Endodermal cell (in vitro differentiated cells): Measurements from ENCODE around the gene SLC38A10. TPM values are rescaled to one million over a fixed set of nuclear protein-coding genes. Genes with fewer than 3 reads are reported as not detected.
A peak's percentile ranks its signal among the peaks of the same experiment; 100 is the strongest.

ENCODE experiments used
- DNase-seq: peaks from one replicate; pipeline ENCODE4 v3.0.0-alpha.2; 2017
- H3K27ac ChIP-seq: 2 replicates; pipeline ENCODE4 v1.5.1; 2013; ENCODE audit warnings: mild to moderate bottlenecking, low read depth, low read length, moderate library complexity
- H3K27me3 ChIP-seq: 2 replicates; pipeline ENCODE4 v1.6.1; 2013; ENCODE audit warnings: mild to moderate bottlenecking, low read length, moderate library complexity; ENCODE audit not compliant: insufficient read depth, control insufficient read depth, poor library complexity, severe bottlenecking
- H3K36me3 ChIP-seq: 2 replicates; pipeline ENCODE4 v1.7.0; 2013; ENCODE audit warnings: mild to moderate bottlenecking, low read length, moderate library complexity; ENCODE audit not compliant: control insufficient read depth, insufficient read depth
- H3K4me1 ChIP-seq: one replicate; pipeline ENCODE4 v1.7.0; 2013; ENCODE audit warnings: low read length; ENCODE audit not compliant: control insufficient read depth, insufficient read depth
- H3K4me3 ChIP-seq: 2 replicates; pipeline ENCODE4 v1.5.1; 2013; ENCODE audit warnings: mild to moderate bottlenecking, low read length, moderate library complexity
- H3K9ac ChIP-seq: 2 replicates; pipeline ENCODE4 v1.6.1; 2013; ENCODE audit warnings: mild to moderate bottlenecking, low read length, moderate library complexity; ENCODE audit not compliant: poor library complexity, severe bottlenecking; ENCODE audit errors: extremely low read depth
- H3K9me3 ChIP-seq: 2 replicates; pipeline ENCODE4 v1.6.1; 2013; ENCODE audit warnings: mild to moderate bottlenecking, low read length, moderate library complexity; ENCODE audit not compliant: control insufficient read depth
- H3K27ac Mint-ChIP-seq: 2 replicates; pipeline ENCODE4 v1.8.0; 2020; ENCODE audit warnings: mixed read lengths
- H3K27me3 Mint-ChIP-seq: 2 replicates; pipeline ENCODE4 v1.8.0; 2021; ENCODE audit warnings: mild to moderate bottlenecking, mixed read lengths; ENCODE audit not compliant: insufficient read depth
- H3K36me3 Mint-ChIP-seq: 2 replicates; pipeline ENCODE4 v1.8.0; 2020; ENCODE audit warnings: low read depth, mixed read lengths
- H3K4me1 Mint-ChIP-seq: 2 replicates; pipeline ENCODE4 v1.8.0; 2020; ENCODE audit warnings: mixed read lengths
- H3K4me3 Mint-ChIP-seq: 2 replicates; pipeline ENCODE4 v1.8.0; 2020; ENCODE audit warnings: mild to moderate bottlenecking, moderate library complexity, mixed read lengths
- H3K9me3 Mint-ChIP-seq: 2 replicates; pipeline ENCODE4 v1.8.0; 2020; ENCODE audit warnings: mild to moderate bottlenecking, mixed read lengths
- CTCF ChIP-seq: fragments of 200-600 bp; sonication (generic); conservative IDR thresholded peaks from 2 replicates; pipeline ENCODE4 v1.5.0; 2021; ENCODE audit warnings: antibody characterized with exemption, mild to moderate bottlenecking
- whole genome bisulfite sequencing, 2 experiments: methylation state at CpG; one replicate each; pipeline versions ENCODE4 v1.1.5 to v1.1.7; 2013; ENCODE audit warnings: missing lambda C conversion rate in 2 of 2, mixed read lengths in 1 of 2; ENCODE audit not compliant: insufficient coverage in 1 of 2, insufficient read length in 1 of 2; 5-methylcytosine and 5-hydroxymethylcytosine counted together
- total RNA-seq, 2 donors: library from RNA; stranded (reverse); fragmentation: NEBNext Ultra II Directional in 1 of 2; extraction: Animal tissue kit (Norgen Biotek cat#: 25700) in 1 of 2; gene quantifications; 2 replicates in 1 of 2; 3 replicates in 1 of 2; pipeline ENCODE4 v1.2.1, GENCODE V29; 2021

The SLC38A10 gene
- total RNA-seq, 2 donors from 2014 or later = 60.2 to 90.3 TPM

DNA sequence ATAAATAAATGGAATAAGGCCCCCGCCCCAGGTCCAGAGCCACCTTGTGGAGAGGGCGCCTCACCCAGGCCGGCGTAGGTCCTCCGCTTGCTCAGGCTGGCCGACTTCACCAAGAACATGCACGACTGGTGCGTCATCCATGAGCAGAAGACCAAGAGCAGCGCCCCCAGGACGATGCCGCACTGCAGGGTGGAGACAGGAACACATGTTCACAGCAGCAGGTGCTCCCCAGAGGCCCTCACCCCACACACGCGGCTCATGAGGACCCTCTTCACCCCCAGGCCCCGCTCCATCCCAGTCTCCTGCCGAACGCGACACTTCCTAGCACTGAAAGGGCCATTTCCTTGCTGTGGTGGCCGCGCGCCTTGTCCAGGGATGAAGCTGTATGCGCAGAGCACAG is 5.5 kb downstream of the SLC38A10 start:
- Mint-ChIP-seq H3K4me3 (no peak overlapping the region), H3K36me3 (peaks cover 32% of the 10 kb centered on the region), H3K4me1 (peaks cover 3% of the 10 kb centered on the region), H3K9me3 (no peaks in the 10 kb centered on the region), H3K27me3 (no peaks in the 10 kb centered on the region), H3K27ac (no peak overlapping the region)
- peak; percentile 32 for TF ChIP-seq CTCF
- DNase-seq = no peak
- Histone ChIP-seq H3K4me1 (no peaks in the 10 kb centered on the region), H3K27ac (no peak overlapping the region), H3K36me3 (peaks cover 6% of the 10 kb centered on the region), H3K9me3 (no peaks in the 10 kb centered on the region), H3K27me3 (no peaks in the 10 kb centered on the region), H3K9ac (no peak overlapping the region), H3K4me3 (no peak overlapping the region)
- 96 to 98% methylated on average over 20 to 21 of the region's 21 CpGs for WGBS, 2 experiments

- no peak for DNase-seq
- H3K27ac Mint-ChIP-seq = no peak overlapping the region
- no peaks in the 10 kb centered on the region for H3K27me3 Mint-ChIP-seq
Observed at GRCh38 chr17:81288715-81289114, 6.4 kb downstream of the SLC38A10 start.

DNA sequence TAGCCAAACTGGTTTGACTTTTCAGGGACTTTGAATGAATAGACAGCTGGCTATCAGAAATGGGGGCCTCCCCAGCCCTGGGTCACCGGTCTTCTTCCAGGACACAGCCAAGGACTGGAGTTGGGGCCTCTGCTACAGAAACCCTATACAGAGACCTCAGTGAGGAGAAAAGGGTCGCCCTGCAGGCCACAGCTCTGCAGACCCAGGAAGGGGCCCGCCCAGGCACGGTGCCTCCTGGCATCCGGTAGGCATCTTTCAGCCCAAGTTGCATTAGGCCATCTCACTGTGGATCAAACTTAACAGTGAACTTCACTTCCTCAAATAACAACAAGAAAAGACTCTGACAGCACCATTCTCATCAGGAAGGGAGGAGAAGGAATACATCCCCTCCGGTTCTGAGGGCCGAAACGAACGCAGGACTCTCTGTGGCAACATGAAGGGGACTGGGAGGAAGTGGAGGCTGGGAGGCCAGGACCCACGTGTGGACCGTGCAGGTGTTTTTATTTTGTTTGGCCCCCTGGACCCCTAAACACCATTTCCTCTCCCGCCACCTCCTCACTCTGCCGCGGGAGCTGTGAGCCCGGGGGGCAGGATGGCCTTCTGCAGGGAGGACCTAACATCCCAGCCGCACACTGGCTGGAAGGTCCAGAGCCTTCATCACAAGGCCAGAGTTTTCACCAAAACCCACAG is 7.2 kb downstream of the SLC38A10 start:
- no peak for TF ChIP-seq CTCF
- no peak overlapping the region for H3K9ac ChIP-seq
- Mint-ChIP-seq H3K4me3 (no peak overlapping the region), H3K9me3 (no peaks in the 10 kb centered on the region), H3K4me1 (no peaks in the 10 kb centered on the region), H3K36me3 (peaks cover 36% of the 10 kb centered on the region), H3K27ac (no peak overlapping the region), H3K27me3 (no peaks in the 10 kb centered on the region)
- peaks cover 10% of the 10 kb centered on the region for H3K36me3 ChIP-seq
- no peak overlapping the region for H3K4me3 ChIP-seq
- H3K4me1 ChIP-seq = no peaks in the 10 kb centered on the region
- WGBS, 2 experiments = 90 to 94% methylated on average over 13 to 16 of the region's 16 CpGs
- H3K27me3 ChIP-seq = no peaks in the 10 kb centered on the region
- DNase-seq = no peak
- no peaks in the 10 kb centered on the region for H3K9me3 ChIP-seq
- H3K27ac ChIP-seq = no peak overlapping the region

More at GRCh38 chr17:81288715-81289114, 6.4 kb downstream of the SLC38A10 start:
- Mint-ChIP-seq H3K4me3 (no peak overlapping the region), H3K9me3 (no peaks in the 10 kb centered on the region), H3K4me1 (no peaks in the 10 kb centered on the region), H3K36me3 (peaks cover 34% of the 10 kb centered on the region)
- H3K27me3 ChIP-seq = no peaks in the 10 kb centered on the region
- no peak for TF ChIP-seq CTCF
- no peaks in the 10 kb centered on the region for H3K4me1 ChIP-seq
- peaks cover 10% of the 10 kb centered on the region for H3K36me3 ChIP-seq
- H3K4me3 ChIP-seq = no peak overlapping the region
- no peak overlapping the region for H3K27ac ChIP-seq
- no peak overlapping the region for H3K9ac ChIP-seq
- 90 to 96% methylated on average over 8 of the region's 8 CpGs for WGBS, 2 experiments
- no peaks in the 10 kb centered on the region for H3K9me3 ChIP-seq
